HG03342 (cell line): ENCODE measurements around the gene ROR1.

Experiments used
- ATAC-seq: cut with Tn5 transposase; IDR thresholded peaks from one replicate; pipeline ENCODE4 v1.9.1; 2021; ENCODE audit warnings: mild to moderate bottlenecking, moderate library complexity; ENCODE audit not compliant: unreplicated experiment

ROR1 gene

DNA sequence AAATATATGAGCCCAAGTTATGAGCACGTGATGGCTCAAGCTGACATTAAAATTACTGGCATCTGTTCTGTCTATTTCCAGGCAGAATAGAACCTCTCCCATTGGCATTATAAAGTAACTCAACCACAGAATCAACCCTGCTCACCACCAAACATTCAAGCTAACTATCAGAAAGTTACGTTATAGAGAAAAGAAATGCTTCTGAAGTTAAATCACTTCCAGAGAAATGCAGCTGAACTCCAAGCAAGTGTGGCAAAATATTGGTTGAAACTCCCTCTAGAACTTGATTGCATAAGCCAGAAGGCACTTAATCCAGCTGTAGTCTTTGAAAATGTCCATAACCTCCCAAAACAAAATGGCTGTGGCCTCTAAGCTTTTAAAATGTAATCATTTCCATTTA is 393.4 kb downstream of the ROR1 start:
- no peak for ATAC-seq

DNA sequence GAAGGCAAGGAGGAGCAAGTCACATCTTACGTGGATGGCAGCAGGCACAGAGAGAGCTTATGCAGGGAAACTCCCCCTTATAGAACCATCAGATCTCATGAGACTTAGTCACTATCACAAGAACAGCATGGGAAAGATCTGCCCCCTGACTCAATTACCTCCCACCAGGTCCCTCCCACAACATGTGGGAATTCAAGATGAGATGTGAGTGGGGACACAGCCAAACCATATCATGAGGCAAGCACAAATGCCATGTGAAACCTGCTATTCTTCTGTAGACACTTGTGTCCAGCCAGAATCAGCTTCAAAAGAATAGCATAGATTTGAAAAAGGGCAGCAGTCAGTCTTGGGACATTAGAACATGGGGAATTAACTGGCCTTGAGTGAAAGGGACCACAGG is 397.4 kb downstream of the ROR1 start:
- no peak for ATAC-seq

DNA sequence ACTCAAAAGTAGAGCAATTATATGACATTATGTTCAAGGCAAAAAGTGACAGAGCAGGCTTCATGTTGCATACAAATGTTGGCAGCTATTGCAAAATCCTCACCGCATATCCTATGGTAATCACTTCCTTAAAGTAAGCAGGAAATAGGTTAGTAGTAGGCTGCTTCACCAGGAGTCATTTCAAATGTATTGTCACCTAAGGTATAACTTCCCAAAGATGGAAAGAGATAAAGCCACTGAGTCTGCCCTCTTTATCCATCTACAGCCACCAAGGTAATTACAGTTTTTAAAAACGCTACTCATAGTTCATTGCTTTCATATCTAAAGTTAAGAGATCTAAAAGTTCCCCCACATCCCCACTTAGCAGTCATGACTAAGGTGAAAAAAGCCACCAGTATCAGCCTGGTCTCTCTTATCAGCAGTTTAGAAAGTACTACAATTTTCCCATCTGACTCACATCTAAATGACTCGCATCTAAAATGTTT is 398.0 kb downstream of the ROR1 start:
- peak; percentile 75 for ATAC-seq

DNA sequence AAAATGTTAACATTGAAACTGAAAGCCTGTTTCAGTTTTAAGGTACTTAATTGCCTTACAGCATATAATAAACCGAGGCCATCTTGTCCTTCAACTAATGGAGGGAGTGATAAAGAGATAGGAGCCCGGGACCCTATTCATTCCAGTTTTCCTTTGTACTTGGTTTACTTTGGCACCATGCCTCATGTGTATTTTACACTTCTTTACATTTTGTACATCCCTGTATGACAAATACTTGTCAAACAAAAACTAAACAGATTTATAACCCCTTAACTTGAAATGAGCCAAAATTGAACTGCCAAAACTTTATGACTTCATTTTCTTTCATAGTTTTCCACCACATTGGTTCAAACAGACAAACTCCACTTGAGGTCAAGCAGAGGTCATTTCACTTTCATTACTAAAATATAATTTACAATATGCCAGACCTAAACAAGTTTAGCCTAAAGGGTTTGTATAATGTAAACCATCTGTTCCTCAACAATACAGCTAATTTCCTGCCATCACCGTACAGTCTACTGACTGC is 398.7 kb downstream of the ROR1 start:
- no peak for ATAC-seq

DNA sequence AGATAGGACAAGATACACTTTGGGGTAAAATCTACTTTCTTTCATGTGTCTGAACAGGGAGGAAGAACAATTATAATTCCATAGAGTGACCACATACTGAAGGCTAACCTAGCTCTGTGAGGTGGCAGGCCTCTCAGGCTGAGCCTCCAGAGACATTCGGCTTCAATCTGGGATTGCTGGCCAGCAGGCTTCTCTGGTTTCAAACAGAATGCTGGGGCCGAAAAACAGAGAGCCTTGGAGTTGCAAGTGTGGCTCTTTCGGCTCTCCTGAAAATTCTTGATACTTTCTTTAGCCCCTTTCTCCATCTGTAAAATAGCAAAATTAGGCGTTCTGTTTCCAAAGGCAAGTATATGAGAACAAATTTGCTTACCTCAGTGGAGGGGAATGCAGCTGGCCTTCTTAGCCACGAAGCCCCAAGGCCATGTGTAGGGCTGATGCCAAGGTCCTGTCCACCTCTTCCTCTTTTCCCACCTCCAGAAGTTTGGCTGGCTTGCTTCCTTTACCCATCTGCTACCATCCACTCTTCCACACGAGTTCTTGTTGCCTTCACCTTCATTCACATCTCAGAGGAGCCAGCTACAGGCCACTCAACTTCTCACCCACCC is 399.6 kb downstream of the ROR1 start:
- no peak for ATAC-seq

DNA sequence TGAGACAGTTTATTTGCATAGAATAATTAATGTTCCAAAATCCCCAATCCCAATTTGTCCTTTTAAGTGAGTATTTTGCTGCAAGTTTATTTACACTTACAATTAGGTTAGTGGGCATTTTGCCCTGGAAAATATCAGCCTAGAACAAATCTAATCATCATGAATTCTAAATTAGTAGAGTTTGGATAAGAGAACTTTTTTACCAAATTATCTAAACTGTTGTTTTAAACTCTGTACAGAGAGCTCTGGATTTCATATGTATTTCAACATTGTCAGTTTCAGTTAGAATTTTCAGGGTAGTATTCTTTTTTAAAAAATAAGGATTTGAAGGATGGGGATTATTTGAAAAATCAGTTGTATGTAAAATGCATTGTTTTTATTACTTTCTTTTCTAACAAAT is 401.8 kb downstream of the ROR1 start:
- ATAC-seq = no peak

DNA sequence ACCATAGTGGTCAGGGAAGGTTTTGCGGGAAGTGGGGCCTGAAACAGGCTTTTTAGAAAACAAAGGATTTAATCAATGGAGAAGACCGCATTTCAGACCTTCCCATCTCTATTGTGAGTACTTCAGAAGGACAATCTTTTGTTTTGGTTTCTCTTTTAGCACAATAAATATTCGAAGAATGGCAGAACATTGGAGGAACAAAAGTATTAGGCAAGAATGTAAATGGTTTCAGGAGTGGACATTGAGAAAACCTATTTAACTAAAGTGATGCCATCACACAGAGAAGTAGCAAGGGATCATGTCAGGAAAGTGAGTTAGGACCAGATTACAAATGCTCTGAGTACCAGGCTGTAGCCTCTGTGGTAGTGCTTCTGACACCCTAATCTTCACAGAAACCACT is 402.8 kb downstream of the ROR1 start:
- ATAC-seq = no peak

DNA sequence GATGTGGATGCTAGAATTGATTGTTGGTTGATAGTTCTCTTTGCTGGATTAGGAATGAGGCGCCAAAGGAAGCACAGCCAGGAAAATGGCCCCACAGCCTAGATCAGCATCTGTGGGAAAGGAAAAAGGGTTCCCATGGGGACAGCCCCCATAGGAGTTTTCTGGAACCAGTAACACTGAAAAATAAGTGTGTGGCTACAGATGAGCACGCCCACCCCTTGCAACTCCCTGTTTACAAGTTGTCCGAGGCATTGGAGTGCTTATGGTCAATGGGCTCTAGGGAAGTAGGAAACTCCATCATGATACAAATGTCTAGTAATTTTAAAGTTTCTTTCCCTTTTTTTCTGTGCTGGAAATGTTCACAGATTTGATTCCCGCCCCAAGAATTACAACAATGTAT is 405.8 kb downstream of the ROR1 start:
- no peak for ATAC-seq

DNA sequence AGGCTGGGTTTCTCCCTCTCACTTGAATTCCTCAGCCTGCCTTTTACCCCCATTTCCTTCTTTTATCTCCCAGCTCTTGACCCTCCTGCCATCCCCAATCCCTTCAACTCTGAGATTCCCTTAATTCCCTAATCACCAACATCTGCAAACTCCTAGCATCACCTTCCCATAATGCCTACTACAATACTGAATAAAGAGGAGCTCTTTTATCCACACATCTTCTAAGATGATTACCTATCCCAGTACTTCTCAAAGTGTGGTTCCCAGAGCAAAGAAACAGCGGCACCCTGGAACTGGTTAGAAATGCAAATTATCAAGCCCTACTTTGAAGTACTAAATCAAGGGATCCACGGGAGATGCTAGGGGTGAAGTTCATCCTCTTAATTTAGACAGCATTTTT is 408.4 kb downstream of the ROR1 start:
- no peak for ATAC-seq

DNA sequence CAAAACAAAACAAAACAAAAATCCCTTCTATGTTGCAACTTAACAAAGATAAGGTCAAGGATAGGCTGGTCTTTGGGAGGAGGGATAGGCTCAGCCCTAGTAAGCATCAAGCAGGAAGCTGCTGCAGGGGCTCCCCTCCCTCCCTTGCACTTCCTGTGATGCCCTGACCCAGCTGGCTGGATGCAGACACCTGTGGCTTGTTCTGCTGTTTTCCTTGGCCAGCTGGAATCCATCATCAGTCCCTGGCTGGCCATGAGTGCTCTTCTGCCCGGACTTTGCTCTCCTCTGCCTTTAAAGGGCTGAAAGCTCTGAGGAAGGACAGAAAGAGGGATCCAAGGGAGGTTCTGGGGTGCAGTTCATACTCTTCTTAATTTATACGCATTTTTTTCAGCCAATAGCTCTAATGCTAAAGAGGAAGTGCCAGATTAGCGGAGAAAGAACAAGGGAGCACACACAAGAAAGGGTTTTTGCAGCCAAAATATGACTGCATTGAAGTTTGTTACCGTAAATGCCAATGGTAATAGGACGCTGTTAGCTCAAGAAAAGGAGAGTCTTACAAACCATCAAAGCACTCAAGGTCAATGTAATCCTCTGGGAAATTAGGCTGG is 409.7 kb downstream of the ROR1 start:
- ATAC-seq = no peak

DNA sequence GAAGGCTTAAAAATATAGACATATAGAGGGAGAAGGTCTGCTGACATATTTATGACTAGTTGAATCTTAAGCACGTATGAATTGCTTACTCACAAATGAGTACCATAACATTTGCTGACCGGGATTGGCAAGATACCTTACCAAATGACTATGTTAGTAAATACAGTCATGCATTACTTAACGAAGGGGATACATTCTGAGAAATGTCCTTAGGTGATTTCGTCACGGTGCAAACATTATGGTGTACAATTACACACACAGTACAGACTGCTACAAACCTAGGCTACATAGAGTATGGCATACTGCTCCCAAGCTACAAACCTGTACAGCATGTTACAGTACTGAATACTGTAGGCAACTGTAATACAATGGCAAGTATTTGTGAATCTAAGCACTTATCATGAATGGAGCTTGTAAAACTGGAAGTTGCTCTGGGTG is 410.2 kb downstream of the ROR1 start:
- ATAC-seq = no peak

DNA sequence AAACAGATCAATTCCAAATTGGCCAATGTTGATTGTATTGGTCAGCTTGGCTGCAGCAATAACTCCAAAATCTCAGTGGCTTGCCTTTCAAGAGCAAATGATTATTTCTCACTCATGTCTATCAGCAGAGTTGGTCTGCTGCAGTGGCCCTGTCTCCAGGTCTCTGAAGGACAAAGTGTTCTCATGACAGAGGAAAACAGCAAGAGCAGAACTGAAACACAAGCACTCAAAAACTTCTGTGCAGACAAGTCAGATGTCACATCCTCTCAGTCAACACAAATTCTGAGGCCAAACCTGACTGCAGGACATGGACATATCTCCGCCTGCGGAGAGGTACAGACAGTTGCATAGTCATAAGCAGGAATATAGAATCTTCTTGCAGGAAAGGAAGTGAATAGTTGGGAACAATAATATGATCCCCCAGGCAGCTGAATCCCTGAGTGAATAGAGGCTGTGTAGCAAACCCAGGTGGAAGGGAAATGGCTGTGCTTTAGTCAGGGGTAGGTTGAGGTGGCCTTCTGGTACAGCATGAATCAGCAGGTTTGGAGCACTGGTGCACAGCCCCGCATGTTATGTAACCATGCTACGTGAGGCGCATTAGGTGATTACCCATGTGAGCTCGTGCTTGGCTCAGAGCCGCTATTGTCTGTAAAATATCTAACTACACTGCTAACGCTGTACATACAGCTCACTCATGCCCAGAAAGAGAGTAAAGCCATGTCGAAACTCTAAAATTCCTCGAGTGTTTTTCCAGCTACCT is 412.5 kb downstream of the ROR1 start:
- ATAC-seq = no peak

DNA sequence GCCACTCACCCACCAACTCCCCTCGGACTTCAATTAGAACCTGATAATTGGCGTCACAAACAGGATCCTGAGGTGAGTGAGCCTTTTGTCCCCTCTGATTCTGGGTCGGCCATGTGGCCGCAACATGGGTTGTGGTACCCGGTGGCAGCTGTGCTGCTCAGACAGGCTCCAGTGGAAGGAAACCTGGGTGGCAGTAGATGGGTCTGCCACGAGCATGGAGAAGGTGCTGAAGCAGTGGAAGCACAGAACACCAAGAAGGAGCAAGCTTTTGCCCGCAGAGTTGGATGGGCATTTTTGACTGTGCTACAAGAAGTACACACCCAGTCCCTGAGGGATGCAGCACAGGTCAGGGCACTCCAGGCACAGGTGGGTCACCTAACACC is 413.1 kb downstream of the ROR1 start:
- no peak for ATAC-seq

DNA sequence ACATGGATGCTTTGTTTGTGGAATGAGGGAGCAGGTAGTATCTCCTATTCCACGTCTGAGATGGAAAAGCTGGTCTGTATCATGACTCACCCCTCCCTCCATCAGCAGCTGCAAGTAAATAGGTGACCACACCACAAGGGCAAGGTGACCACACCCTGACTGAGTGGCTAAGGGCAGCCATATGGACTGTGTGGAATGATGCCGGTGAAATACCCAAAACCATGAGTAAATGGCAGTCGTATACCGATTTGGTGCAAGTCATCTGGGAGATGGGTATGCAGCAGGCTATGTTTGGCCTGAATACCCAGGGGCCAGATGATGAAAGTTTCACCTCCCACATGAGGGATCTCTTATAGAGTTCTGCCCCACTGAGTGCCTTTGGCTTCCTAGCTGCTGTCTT is 413.8 kb downstream of the ROR1 start:
- ATAC-seq = no peak

DNA sequence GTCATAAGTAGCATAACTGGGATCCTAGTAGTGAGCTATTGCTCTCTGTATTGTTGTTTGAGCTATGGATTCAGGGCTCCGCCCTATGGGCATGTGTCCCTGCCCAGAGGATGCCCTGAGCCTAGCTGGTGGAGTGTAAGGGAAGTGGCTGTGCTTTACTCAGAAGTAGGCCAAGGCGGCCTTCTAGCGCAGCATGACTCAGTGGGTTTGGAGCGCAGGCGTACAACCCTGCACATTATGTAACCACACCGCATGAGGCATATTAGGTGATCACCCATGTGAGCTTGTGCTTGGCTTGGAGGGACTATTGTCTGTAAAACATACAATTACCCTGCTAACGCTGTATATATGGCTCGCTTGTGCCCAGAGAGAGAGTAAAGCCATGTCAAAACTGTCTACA is 418.5 kb downstream of the ROR1 start:
- no peak for ATAC-seq

DNA sequence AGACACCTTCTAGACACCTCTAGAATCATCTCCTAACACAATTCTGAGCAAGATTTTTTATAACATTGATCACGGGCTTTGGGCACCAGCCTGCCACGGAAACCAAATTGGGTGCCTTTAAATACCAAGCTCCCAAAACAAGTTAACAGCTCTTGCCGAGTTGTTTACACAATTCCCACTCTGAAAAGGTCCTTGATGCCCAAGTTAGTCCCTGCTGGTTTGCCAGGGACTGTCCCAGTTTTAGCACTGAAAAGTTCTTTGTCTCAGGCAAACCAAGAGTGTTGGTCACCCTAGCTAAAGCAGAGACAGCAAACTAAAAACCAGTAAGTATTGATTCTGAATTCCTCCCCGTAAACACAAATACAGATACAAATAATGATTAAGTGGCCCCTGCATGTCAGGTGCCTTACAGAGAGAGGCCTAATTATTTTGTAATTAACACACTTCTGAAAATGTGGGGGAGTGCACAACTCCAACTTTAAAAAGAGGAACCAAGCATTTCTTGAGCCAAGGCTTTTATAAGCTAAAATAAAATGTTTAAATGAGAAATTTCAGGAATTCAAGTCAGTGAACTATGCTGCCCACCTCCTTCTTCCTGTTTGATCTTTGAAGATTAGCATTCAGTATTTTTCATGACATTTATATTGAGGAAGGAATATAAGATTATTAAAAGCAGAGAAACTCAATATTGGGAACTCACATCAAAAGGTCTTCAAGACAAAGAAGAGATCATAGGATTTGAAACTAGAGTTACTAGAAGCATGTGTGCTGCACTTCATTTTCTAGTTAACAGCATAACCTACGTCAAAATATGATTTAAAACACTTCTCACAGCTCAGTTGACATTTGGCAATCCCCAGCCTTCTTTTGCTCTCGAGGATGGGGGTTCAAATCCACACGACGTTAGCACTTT is 420.6 kb downstream of the ROR1 start:
- ATAC-seq = no peak

DNA sequence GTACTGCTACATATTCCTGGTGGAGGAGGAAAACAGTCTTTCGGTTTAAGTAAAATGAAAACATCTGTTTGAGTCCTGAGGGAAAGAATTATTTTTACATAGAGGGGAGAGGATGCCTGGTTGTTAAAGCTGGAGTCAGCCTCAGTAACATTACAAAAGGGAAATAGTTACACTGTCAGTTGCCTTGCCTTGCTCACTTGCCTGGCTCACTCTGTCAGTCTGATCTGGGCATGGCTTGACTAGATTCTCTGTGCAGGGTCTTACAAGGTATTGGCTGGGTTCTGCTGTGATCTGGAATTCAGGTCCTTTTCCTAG is 421.2 kb downstream of the ROR1 start:
- no peak for ATAC-seq

DNA sequence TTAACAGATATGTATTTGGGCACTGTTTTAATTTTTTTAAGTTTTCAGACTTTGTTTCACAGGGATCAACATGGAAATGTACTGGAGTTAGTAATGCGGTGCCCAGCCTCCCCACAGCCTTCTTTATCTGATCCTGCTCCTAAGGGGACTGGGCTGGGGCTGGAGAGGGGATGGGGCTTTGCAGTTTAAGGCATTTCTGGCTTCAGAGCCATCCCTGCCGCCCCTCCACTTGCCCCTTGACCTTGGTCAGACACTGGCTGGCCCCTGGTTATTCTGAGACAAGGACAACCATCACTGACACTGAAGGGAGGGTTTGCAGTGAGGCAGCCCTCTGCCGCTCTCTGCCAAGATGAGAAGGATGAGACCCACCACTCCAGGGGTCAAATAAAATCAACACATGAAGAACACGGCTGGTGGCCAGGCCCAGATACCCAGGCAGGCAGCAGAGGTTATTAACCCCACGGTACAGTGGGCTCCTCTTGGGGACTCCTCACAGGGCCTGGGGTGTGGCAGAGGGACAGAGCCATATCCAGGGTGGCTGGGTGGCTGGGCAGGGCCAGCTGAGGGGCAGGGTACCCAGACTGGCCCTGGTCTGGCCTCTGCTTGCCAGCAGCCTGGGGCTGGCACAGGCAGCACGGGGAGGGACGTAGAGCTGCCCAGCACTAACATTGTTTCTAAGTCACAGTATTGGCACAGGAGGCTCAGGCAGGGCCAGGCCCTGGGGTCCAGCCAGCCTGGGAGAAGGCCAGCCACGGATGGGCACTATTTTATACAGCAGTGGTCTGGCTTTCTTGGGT is 422.5 kb downstream of the ROR1 start:
- no peak for ATAC-seq

DNA sequence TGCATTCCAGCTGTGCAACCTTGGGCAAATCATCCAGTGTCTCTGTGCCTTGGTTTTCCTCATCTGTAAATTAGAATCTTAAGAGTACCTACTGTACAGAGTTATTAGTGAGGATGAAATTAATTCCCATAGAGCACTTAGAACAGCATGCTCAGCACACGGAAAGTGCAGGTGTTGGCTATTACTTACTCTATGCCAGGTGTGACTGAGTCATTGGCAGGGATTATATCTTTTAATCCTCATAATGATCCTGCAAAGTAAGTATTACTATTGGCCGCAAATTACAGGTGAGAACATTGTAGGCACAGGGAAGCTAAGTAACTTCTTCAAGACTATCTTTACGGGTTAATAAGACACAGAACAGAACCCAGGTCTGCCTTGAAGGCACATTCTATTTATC is 423.3 kb downstream of the ROR1 start:
- ATAC-seq = no peak

DNA sequence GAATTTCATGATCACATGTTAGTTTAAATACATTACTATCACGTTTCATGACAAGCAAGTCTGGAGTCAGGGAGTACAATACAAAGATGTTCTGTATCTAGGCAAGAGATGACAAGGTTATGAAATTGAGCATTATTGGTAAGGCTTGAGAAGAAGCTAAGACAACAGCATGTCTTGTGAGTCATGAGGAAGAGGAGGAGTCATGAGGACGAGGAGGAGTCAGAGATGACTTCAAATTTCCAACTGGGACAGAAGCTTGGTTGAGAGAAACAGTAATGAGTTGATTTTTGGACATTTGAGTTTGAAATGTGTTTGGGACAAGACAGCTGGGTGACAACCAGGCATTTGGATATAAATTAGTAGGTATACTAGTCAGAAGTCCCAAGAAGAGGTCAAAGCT is 425.3 kb downstream of the ROR1 start:
- no peak for ATAC-seq
